NCI-H1105 (cell line): ENCODE data around the gene CCL15.

Source experiments
- DNase-seq: peaks from one replicate; lab custom pipeline; 2025; lab: John Stamatoyannopoulos, UW

CCL15 gene

GRCh38 chr17:35991075-35991474 lies 10.3 kb downstream of the CCL15 start:
- no peak for DNase-seq

- DNase-seq, result no peak
These were observed 13.2 kb downstream of the CCL15 start for GRCh38 chr17:35988164-35988563.

- DNase-seq, result no peak
These were observed 14.7 kb downstream of the CCL15 start, which contains the start of gene CCL14 for GRCh38 chr17:35986643-35987042. CCL14 (minus strand) TSS chr17:35986729; CDS start chr17:35986649, 80 bp downstream.

DNA sequence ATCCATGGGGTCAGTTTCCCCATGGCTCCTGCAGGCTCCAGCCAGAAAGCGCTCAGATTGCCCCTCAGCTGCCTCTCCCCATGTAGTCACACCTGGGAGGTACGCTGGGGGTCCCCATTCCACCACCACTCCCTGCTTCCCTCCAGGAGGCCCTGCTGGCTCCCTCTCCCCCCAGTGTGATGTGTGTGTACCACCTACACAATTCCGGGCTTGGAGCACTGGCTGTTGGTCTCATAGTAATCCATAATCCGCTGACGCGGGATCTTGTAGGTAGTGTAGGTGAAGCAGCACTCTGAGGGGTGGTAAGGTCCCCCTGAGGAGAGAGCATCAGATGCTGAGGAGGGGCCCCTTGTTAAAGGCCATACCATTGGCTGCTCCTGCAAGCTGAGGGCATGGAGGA lies 17.2 kb downstream of the CCL15 start:
- DNase-seq, result no peak

GRCh38 chr17:35982409-35983191 lies 18.8 kb downstream of the CCL15 start:
- no peak for DNase-seq

GRCh38 chr17:35981908-35982330 lies 19.4 kb downstream of the CCL15 start:
- DNase-seq, result no peak

- no peak for DNase-seq
These were observed 20.1 kb downstream of the CCL15 start, which contains the start of gene CCL16 for GRCh38 chr17:35981246-35981645. CCL16 (minus strand) TSS chr17:35981497; CDS start chr17:35981420, 77 bp downstream.

DNA sequence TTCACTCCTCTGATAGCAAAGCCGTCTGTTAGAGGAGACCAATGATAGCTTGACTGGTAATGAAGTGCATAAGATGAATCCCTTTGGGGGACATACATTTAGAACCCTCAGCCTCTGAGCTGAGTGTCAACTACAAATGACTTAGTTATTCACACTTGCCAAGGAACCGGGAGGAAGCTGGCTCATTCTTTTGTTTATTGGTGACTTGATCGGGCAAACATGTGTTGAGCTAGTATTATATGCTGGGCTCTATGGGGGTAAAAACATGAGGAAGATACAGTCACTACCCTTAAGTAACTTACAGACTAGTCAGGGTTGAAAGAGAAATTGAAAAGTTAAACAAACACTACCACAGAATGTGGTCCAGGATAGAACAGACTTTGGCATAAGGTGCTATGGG lies 23.0 kb downstream of the CCL15 start:
- DNase-seq, result no peak

DNA sequence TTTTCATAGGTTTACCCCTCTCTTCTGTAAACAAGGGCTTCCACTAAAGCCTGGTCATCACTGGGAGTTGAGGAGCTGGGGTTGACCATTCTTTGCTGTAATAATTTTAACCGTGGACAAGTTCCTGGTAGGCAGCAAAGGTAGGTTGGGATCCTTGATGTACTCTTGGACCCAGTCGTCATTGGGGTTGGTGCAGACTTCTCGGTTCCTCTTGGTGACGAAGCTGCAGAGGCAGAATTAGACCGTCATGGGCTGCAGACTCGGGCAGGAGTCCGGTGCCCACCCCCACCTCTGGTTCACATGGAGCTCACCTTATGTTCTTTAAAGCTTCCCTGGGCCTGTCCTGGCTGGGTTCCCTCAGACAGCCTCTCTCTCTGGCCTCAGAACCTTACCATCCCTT lies 23.8 kb downstream of the CCL15 start:
- no peak for DNase-seq

GRCh38 chr17:35973333-35974260 lies 27.8 kb downstream of the CCL15 start:
- no peak for DNase-seq

DNA sequence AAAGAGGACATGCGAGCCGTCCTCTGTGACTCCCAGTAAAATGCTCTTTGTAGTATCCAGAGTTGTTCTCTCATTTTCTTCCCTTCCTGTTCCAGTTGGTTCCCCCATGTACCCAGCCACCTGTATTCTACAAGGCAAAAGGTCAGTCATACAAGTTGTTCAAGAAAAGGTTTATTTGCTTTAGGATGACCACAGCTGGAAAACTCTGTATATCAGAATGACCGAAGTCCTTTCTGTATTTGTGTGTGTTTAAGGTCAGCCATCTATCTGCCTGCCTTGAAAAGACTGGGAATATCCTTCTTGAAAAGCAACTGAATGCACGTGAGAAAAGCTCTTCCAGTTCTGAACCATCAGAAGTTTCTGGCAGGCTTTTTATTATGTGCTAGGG lies 28.4 kb downstream of the CCL15 start:
- no peak for DNase-seq

DNA sequence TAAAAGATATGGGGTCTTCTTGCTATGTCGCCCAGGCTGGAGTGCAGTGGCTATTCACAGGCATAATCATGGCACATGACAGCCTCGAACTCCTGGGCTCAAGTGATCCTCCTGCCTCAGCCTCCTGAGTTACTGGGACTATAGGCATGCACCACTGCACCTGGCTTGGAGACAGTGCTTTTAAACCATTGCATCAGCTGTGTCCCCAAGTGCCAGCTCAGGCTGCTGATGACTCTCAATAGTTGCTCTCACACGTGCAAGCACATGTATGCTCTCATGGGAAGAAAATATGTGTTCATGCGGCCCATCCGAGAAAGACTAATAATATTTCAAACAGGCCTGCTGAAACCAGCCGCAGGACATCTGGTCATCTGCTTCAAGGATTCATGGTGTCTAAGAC lies 28.8 kb downstream of the CCL15 start:
- no peak for DNase-seq

DNA sequence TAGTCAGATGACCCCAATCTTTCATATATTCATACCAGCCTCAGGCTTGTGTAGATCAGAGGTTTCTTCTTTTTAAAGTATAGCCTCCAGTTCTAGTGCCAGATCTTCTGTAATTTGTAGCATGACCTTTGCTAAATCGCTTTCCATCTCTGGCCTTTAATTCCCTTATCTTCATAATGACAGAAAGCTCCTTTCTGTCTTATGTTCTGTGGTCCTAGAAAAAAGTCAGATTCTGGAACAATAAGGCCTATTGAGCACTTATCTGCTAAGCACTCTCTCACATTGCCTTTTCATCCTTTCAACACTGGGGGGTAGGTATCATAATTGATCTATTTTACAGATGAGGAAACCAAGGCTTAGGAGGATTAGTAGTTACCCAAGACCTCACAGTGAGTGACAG lies 29.3 kb downstream of the CCL15 start:
- no peak for DNase-seq

DNA sequence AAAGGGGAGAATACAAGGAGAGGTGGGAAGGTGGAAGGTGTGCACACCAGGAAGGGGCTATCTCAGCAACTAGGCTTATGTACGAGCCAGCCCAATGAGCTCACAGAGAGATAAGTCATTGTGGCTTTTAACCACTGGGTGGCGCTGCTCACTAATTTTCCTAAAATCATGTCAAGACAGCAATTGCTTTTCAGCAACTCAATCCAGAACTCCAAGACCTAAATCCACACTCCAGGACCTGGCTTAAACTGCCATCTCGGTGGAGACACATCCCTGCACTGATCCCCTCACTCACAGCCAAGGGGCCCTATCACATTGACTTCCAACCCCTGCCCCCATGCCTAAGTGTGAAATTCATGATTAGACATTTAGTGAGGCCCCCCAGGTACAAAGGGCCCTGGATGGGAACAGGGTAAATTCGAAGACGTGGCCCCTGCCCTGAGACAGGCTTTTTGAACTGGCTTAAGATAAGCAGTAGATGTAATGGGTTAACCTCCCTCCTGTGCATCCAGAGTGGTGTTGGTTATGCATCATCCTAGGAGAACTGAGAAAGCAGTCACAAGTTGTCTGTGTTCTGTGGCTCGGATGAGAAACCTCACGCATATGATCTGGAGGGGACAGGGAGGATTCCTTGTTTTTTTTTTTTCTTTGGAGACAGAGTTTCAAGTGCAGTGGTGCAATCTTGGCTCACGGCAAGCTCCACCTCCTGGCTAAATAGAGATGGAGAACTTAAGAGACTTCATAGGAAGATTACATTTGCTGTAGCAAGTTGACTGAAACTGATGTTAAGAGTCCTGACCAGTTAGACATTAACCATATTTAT lies 31.6 kb downstream of the CCL15 start:
- DNase-seq, result peak; percentile 65

DNA sequence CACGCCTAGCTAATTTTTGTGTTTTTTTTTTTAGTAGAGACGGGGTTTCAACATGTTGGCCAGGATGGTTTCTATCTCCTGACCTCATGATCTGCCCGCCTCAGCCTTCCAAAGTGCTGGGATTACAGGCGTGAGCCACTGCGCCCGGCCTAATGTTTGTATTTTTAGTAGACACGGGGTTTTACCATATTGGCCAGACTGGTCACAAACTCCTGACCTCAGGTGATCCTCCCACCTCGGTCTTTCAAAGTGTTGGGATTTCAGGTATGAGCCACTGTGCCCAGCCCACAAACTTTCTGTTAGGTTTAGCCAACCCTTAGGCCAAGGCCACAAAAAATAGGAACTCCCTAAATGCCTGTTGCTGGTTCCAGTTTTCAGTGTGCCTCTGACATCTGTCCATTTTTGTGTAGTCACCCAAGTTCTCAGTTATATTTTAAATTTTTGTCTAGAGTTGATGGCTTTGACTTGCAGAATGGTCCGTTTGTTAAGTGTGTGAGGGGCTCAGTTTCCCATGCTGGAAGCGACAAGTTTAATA lies 32.8 kb downstream of the CCL15 start:
- no peak for DNase-seq

DNA sequence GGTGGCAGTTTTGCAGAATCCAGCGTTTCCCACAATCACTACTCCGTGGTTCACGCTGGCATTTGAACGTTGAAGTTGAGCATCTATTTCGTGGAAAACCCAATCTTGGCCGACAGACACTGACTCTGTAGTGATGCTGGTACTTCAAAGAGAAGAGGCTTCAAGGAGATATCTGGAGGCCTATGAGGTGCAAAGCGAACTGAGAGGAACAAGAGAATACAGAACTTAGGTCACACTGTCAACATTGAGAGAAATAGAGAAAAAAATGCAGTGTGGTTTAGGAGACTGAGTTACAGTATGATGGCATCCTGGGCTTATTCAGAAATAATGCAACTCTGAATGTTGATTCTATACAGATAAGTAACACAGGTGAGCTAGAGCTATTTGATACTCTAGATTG lies 36.1 kb downstream of the CCL15 start:
- no peak for DNase-seq

GRCh38 chr17:35963663-35964062 lies 37.7 kb downstream of the CCL15 start:
- no peak for DNase-seq

GRCh38 chr17:35953720-35954119 lies 47.6 kb downstream of the CCL15 start:
- DNase-seq, result no peak

GRCh38 chr17:35949401-35949800 lies 52.0 kb downstream of the CCL15 start:
- DNase-seq, result no peak

- DNase-seq, result no peak
These were observed 53.3 kb downstream of the CCL15 start for GRCh38 chr17:35948092-35948491.
